Kidney glomerular epithelial cell (primary cell): ENCODE measurements around the gene TVP23C.
A peak's percentile ranks its signal among the peaks of the same experiment; 100 is the strongest.

Experiments used
- DNase-seq: peaks from one replicate; lab custom pipeline; 2025; lab: John Stamatoyannopoulos, UW

TVP23C gene

DNA sequence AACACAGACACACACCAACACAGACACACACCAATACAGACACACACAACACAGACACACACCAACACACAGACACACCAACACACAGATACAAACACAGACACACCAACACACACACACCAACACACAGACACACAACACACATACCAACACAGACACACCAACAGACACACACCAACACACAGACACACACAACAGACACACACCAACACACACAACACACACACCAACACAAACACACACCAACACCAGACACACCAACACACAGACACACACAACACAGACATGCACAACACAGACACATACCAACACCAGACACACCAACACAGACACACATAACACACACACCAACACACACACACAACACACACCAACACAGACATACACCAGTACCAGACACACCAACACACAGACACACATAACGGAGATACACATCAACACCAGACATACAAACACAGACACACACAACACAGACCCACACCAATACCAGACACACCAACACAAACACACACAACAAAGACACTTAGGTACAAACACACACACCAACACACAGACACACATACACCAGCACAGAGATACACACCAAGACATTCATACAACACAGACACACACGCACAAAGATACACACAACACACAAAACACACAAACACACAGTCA lies 98.1 kb downstream of the TVP23C start:
- no peak for DNase-seq

DNA sequence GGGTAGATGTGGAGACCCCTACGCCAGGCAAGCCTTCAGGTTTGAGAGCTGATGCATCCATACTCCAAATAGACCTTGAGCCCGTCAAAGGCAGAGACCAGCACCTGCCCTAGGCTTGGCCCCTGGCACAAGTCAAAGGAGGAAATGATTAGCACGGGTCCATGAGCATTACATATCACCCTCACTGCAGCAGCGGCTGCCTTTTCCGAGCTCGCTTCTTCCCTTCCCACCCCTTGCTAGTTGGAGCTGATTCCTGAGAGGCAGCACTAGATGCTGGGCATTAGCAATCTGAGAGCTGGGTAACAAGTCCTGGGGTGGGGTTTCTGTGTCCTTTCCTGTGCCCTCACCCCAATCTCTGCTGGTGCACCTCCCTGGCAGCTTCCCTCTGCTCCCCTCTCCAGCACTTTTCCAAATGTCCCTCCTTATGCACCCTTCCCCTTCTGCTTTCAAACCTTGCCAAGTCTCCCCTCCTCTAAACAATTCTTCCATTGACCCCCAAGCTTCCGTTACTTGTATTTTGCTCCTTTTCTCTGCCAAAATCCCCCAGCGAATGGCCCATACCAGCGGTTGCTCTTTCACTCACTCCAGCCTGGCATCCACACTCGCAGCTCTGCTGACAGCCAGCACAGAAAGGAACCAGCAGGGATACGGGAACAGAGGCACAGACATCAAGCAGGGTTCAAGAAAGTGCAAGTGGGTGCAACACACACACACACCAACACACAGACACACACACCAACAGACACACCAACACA lies 98.9 kb downstream of the TVP23C start:
- DNase-seq = no peak

DNA sequence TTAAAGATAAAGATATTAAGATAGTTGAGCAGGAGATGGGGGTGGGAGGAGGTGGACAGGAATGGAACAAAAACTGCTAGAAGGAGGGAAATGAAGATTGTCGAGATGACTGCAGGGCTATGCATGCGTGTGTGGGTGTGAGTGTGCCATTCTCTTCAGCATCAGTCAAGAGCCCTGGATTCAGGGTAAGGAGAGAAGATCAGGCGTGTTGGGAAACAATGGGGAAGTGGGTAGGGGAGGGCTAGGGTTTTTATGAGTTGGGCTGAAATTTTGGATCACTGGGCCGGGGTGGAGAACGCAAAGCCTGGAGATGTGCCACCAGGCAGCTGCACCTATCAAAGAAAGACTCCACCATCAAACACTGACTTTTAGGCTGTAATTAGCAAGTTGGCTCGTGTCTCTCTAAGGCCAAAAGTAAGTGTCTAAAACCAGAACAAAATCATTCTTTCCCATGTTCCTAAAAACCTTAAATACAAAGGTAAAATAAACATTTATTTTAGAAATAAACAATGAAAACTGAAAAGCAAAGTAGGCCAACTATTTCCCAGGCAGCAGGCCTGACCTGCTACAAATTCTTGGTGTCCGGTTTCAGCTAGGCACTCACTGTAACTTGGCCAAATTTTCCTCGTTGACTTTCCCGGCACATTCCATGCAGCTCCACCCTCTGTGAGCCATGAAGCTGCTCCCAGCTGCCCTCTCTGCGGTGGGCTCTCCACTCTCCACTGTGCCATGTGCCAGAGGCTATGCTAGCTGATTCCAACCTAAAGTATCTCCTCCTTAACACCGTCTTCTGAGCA lies 100.1 kb downstream of the TVP23C start:
- peak; percentile 56 for DNase-seq

DNA sequence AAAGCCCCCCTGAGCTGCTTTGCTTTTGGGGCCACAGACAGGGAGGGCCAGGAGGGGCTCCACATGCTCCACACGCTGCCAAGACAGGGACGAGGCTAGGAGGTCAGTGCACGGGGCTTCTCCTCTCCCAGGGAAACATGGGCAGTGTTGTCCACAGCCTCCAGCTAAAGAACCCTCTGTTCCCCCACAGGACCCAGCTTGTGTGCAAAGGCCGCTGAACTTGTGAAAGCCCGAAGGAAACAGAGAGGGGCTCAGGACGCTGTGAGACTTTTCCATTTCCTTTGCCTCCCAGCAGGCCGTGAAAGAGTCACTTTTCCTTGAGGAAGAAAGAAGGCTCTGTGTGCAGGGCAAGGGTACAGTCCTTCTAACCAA lies 105.6 kb downstream of the TVP23C start:
- DNase-seq = no peak

DNA sequence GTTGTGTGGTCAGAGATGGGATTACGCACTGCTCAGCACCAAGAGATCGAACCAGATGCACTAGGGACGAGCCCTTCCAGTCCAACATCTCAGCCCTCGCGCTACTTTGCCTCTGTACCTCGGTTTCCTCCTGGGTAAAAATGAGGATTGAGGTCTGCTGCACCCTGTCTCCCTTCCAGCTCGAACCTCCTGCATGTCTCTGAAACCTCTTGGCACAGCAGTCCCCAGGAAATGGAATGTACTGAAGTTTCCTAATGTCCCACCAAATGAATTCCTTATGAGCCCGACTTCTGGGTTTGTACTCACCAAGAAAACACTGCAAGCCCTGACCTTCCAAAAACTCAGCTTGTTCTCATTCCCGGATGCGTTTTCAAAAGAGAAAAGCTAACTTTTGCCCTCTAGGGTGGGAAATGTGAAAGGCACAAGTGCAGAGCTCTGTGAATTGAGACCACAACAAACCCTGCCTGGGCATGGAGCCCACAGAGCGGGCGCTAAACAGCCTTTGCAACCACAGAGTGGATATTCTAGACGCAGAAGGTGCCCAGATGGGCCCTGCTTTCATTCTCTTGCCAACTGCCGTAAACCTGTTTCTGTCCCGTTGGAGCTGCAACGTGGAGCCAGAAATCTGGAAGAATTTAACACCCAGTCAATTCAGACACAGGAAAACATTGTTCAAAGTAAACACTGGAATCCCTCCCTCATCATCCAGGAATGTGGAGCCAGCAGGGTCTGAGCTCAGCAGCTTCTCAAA lies 106.1 kb downstream of the TVP23C start:
- DNase-seq = peak; percentile 38

DNA sequence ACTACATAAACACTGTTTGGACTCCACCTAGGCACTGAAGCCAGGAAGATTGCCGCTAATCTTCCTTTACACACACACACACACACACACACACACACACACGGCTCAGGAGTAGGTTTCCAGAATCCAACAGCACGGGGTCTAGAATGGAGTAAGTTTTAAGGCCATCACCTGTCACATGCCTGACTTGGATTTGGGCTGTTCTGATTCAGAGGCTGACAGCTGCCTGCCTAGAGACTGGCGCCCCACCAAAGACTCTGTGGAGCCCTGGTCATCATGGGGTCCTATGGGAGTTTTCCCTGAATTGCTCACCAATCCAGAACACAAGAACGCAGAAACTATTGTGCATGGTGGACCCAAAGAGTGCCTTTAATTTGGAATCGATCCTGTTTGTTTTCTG lies 106.8 kb downstream of the TVP23C start:
- DNase-seq = no peak

DNA sequence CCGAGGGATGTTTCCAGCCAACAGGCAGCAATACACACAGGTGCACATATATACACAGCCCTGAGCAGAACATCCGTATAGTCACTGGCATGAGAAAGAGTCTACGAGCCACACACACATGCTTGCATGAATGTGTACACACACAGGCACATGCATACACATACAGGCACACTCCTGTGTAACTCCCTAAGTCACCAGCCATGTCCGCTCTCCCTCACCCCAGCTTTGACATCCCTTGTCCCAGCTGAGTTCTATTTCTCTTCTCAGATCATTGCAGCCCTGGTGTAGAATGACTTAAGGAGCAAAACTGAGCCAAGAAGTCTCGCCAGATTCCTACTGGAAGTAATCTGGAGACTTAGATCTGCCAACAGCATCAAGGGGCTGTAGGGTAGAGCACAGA lies 108.9 kb downstream of the TVP23C start:
- no peak for DNase-seq

DNA sequence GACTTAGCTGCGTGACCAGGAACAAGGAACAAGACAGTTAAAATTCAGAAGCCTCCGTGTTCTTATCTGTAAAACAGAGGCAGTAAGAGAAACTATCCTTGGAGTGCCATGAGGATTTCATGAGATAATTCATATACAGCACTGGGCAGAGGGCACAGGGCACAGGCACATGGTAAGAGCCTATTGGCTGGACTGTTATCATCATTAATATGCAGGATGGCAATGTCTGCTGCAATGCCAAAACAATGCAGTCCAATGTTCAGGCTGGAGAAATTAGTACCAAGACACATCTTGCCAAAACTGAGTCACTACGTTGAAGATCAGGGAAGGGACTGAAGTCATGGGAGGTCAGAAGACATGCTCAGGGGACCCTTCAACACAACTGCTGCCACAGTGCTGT lies 109.5 kb downstream of the TVP23C start:
- no peak for DNase-seq

DNA sequence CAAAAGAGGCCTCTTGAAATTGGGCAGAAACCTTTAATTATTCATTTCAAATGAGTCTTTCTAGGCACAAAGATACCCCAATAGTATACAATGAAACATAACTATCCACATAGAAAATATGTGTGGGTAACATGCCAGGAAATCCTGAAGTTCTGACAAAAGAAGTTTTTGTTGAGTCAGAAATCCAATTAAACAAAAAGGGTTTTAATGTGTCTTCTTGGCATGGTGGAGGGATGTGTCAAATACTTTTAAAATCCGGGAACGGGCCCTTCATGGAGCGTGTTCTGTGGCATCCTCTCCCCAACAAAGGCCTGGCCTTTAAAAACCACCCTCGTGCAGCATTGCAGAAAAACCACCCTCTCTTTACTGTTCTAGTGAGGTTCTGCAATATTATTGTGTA lies 110.0 kb downstream of the TVP23C start:
- no peak for DNase-seq

DNA sequence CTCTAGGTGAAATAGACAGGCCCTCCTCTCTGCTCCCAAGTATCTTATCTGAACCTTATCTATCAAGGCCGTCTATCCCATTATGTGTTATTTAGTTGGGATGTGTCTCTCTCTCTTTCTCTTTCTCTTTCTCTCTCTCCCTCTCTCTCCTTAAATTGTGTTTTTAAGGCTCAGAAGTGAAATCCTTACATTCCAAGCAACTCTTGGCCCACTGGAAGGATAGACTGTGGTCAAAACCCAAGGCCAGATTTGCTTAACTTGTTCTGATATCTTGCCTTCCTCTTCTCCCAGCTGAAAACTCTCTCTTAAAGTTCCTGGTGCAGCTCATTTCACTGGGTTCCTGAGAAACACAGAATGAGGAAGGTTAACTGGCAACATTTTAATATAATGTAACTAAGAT lies 110.5 kb downstream of the TVP23C start:
- DNase-seq = no peak
